Esophagus squamous epithelium (tissue), 4 donors: ENCODE measurements around the gene MRPL43.

ENCODE experiments used
- CTCF ChIP-seq, 6 experiments: fragments of 450-650 bp in 4 of 6; fragments of 200-600 bp in 2 of 6; sonication (generic) in 2 of 6; IDR thresholded peaks; one replicate each; pipeline ENCODE4 v1.5.1; 2016 to 2019; ENCODE audit warnings: antibody characterized with exemption in 6 of 6, mild to moderate bottlenecking in 4 of 6, moderate library complexity in 4 of 6
- POLR2A ChIP-seq, 4 donors: fragments of 450-650 bp; IDR thresholded peaks; one replicate each; pipeline ENCODE4 v1.6.1; 2017; ENCODE audit warnings: antibody characterized with exemption in 4 of 4, mild to moderate bottlenecking in 4 of 4, moderate library complexity in 3 of 4

DNA sequence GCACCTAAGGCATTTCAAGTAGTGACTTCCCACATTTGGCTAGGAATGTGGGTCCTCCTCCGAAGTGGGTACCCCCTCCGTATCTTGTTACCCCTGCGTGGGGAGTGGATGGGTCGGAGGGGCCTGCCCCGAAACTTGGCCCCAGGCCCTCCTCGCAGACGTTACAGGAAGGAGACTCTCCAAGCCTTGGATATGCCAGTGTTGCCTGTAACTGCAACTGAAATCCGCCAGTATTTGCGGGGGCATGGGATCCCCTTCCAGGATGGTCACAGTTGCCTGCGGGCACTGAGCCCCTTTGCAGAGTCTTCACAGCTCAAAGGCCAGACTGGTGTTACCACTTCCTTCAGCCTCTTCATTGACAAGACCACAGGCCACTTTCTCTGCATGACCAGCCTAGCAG is 869 bp upstream of the MRPL43 start:
- TF ChIP-seq CTCF (IDR thresholded peaks at IDR 0.05): no peak
- no peak for TF ChIP-seq POLR2A (IDR thresholded peaks at IDR 0.05)
